H1 (cell line): ENCODE measurements around the gene ZNF776. TPM values are rescaled to one million over a fixed set of nuclear protein-coding genes. Genes with fewer than 3 reads are reported as not detected.
"Not testable (repeated sequence)": the region's sequence is repeated elsewhere in the genome, so short reads cannot be mapped to it uniquely, and the experiment has no call there.

Source experiments
- CTCF ChIA-PET: fragments of 300-600 bp; sonication (Branson Sonifier 250); formaldehyde crosslinking; loops from one replicate; lab custom pipeline; 2021; ENCODE audit not compliant: partially characterized antibody; lab: Charles Lee
- POLR2A ChIA-PET: fragments of 300-600 bp; sonication (Branson Sonifier 250); formaldehyde crosslinking; loops from one replicate; lab custom pipeline; 2021; ENCODE audit warnings: inconsistent platforms; ENCODE audit not compliant: partially characterized antibody; lab: Charles Lee
- DNase-seq, 2 experiments: peaks; one replicate each; pipeline versions ENCODE4 v3.0.0 to v3.0.0-alpha.2; 2010 to 2022; ENCODE audit warnings: low spot score in 2 of 2, low read depth in 1 of 2, mixed read lengths in 1 of 2
- FAIRE-seq: peaks from 2 replicates; lab custom pipeline; 2011; peaks lifted over from hg19 to GRCh38; lab: Jason Lieb, UNC
- H2AFZ ChIP-seq: 2 replicates; pipeline ENCODE4 v1.8.1; 2012; ENCODE audit warnings: low read length, inconsistent platforms
- H2AK5ac ChIP-seq: 2 replicates; pipeline ENCODE4 v1.6.1; 2013; ENCODE audit warnings: low read depth, low read length
- H2BK120ac ChIP-seq: replicated peaks from 2 replicates; pipeline ENCODE3; 2013; ENCODE audit warnings: low read depth, low read length, inconsistent platforms
- H2BK12ac ChIP-seq: 2 replicates; pipeline ENCODE4 v1.6.1; 2013; ENCODE audit warnings: low read depth, low read length
- H2BK15ac ChIP-seq: 2 replicates; pipeline ENCODE4 v1.6.1; 2013; ENCODE audit warnings: low read length
- H2BK20ac ChIP-seq: 2 replicates; pipeline ENCODE4 v1.6.1; 2013; ENCODE audit warnings: low read length
- H2BK5ac ChIP-seq: 2 replicates; pipeline ENCODE4 v1.6.1; 2013; ENCODE audit warnings: low read depth, low read length
- H3K14ac ChIP-seq: 2 replicates; pipeline ENCODE4 v1.6.1; 2013; ENCODE audit warnings: inconsistent platforms; ENCODE audit not compliant: insufficient read length
- H3K18ac ChIP-seq: 2 replicates; pipeline ENCODE4 v1.6.1; 2013; ENCODE audit warnings: low read length; ENCODE audit errors: extremely low read depth
- H3K23ac ChIP-seq: 2 replicates; pipeline ENCODE4 v1.6.1; 2013; ENCODE audit warnings: inconsistent platforms; ENCODE audit not compliant: insufficient read length
- H3K23me2 ChIP-seq: 2 replicates; pipeline ENCODE4 v1.6.1; 2013; ENCODE audit warnings: low read depth, low read length
- H3K27ac ChIP-seq: 2 replicates; pipeline ENCODE4 v1.6.1; 2011; ENCODE audit warnings: low read depth, low read length, inconsistent platforms
- H3K27me3 ChIP-seq, 4 experiments: replicated peaks in 1 of 4; 1 replicate in 1 of 4; 2 replicates in 3 of 4; pipeline versions ENCODE4 v1.6.1 to v1.8.1; 2011 to 2013; ENCODE audit warnings: low read length in 3 of 4, mild to moderate bottlenecking in 3 of 4, inconsistent platforms in 2 of 4, mixed read lengths in 2 of 4, moderate library complexity in 1 of 4; ENCODE audit not compliant: control insufficient read depth in 3 of 4, insufficient read depth in 3 of 4; ENCODE audit errors: extremely low read depth in 1 of 4
- H3K36me3 ChIP-seq, 4 experiments: 2 replicates each; pipeline versions ENCODE4 v1.6.1 to v1.8.1; 2011 to 2013; ENCODE audit warnings: mild to moderate bottlenecking in 4 of 4, low read length in 3 of 4, moderate library complexity in 2 of 4, control low read depth in 1 of 4, inconsistent platforms in 1 of 4; ENCODE audit not compliant: insufficient read depth in 4 of 4, control insufficient read depth in 2 of 4
- H3K4ac ChIP-seq: replicated peaks from 2 replicates; pipeline ENCODE3; 2013; ENCODE audit warnings: low read length, low read depth, mixed read lengths, inconsistent platforms; ENCODE audit not compliant: insufficient read length
- H3K4me1 ChIP-seq, 4 experiments: replicated peaks in 1 of 4; 1 replicate in 1 of 4; 2 replicates in 3 of 4; pipeline versions ENCODE4 v1.6.1 to v1.8.1; 2011 to 2013; ENCODE audit warnings: low read length in 3 of 4, inconsistent platforms in 2 of 4, mixed read lengths in 1 of 4; ENCODE audit not compliant: insufficient read depth in 4 of 4, control insufficient read depth in 3 of 4
- H3K4me2 ChIP-seq, 2 experiments: 2 replicates each; pipeline versions ENCODE4 v1.6.1 to v1.8.1; 2011 to 2013; ENCODE audit warnings: low read depth in 2 of 2, low read length in 2 of 2, control low read depth in 1 of 2, inconsistent platforms in 1 of 2, mild to moderate bottlenecking in 1 of 2; ENCODE audit not compliant: insufficient read depth in 1 of 2
- H3K4me3 ChIP-seq, 4 experiments: fragments of 200-600, 300-600 bp in 1 of 4; sonication (generic), shearing (Covaris generic), sonication (Bioruptor Twin) in 1 of 4; 2 replicates each; pipeline versions ENCODE4 v1.5.1 to v1.8.1; 2011 to 2016; ENCODE audit warnings: low read length in 4 of 4, low read depth in 3 of 4, control low read depth in 2 of 4, inconsistent platforms in 2 of 4, mild to moderate bottlenecking in 2 of 4, mixed read lengths in 1 of 4, moderate library complexity in 1 of 4; ENCODE audit not compliant: insufficient read depth in 2 of 4; ENCODE audit errors: extremely low read depth in 1 of 4
- H3K56ac ChIP-seq: replicated peaks from 2 replicates; pipeline ENCODE3; 2013; ENCODE audit warnings: low read depth, mild to moderate bottlenecking, mixed read lengths, low read length, inconsistent platforms; ENCODE audit not compliant: insufficient read length
- H3K79me1 ChIP-seq: 2 replicates; pipeline ENCODE4 v1.6.1; 2013; ENCODE audit warnings: low read depth, low read length, control low read depth
- H3K79me2 ChIP-seq, 2 experiments: 2 replicates each; pipeline versions ENCODE4 v1.6.1 to v1.8.1; 2012 to 2013; ENCODE audit warnings: low read length in 2 of 2, mild to moderate bottlenecking in 2 of 2, inconsistent platforms in 1 of 2; ENCODE audit not compliant: insufficient read depth in 2 of 2, control insufficient read depth in 1 of 2
- H3K9ac ChIP-seq, 4 experiments: replicated peaks in 1 of 4; 1 replicate in 1 of 4; 2 replicates in 3 of 4; pipeline versions ENCODE4 v1.6.1 to v1.8.1; 2011 to 2013; ENCODE audit warnings: low read depth in 3 of 4, low read length in 3 of 4, control low read depth in 2 of 4, mild to moderate bottlenecking in 2 of 4, moderate library complexity in 2 of 4, inconsistent platforms in 1 of 4; ENCODE audit errors: extremely low read depth in 1 of 4
- H3K9me3 ChIP-seq, 2 experiments: 2 replicates each; pipeline versions ENCODE4 v1.6.1 to v1.8.1; 2012 to 2013; ENCODE audit warnings: mild to moderate bottlenecking in 2 of 2, moderate library complexity in 2 of 2, control low read depth in 1 of 2, inconsistent platforms in 1 of 2, low read depth in 1 of 2, low read length in 1 of 2, mixed read lengths in 1 of 2; ENCODE audit not compliant: insufficient read depth in 2 of 2
- H4K20me1 ChIP-seq, 2 experiments: replicated peaks in 1 of 2; 2 replicates each; pipeline versions ENCODE3 to v1.8.1; 2011 to 2013; ENCODE audit warnings: inconsistent platforms in 2 of 2, low read length in 2 of 2, mild to moderate bottlenecking in 1 of 2; ENCODE audit not compliant: insufficient read depth in 2 of 2, control insufficient read depth in 1 of 2
- H4K5ac ChIP-seq: 2 replicates; pipeline ENCODE4 v1.6.1; 2013; ENCODE audit warnings: low read length, low read depth, mixed read lengths, inconsistent platforms; ENCODE audit not compliant: insufficient read length
- H4K8ac ChIP-seq: 2 replicates; pipeline ENCODE4 v1.8.0; 2013; ENCODE audit warnings: mild to moderate bottlenecking, moderate library complexity, low read length, inconsistent platforms; ENCODE audit not compliant: insufficient read depth; ENCODE audit errors: extremely low read depth
- H4K91ac ChIP-seq: replicated peaks from 2 replicates; pipeline ENCODE3; 2013; ENCODE audit warnings: low read length, mixed read lengths, inconsistent platforms; ENCODE audit not compliant: insufficient read length
- WGBS, 2 experiments: shearing (Covaris generic) in 1 of 2; methylation state at CpG; one replicate each; pipeline versions ENCODE4 v1.1.6 to v1.1.7; 2013 to 2015; ENCODE audit warnings: low lambda C conversion rate in 2 of 2, mixed read lengths in 2 of 2, inconsistent platforms in 1 of 2, low coverage in 1 of 2, missing lambda C conversion rate in 1 of 2; ENCODE audit not compliant: insufficient replicate concordance in 2 of 2, insufficient coverage in 1 of 2, insufficient read length in 1 of 2; ENCODE audit errors: extremely low coverage in 1 of 2, missing lambda C conversion rate in 1 of 2; 5-methylcytosine and 5-hydroxymethylcytosine counted together
- polyA plus RNA-seq, 7 experiments: library from polyadenylated mRNA; depleted of rRNA in 3 of 7; stranded (reverse) in 5 of 7; unstranded in 2 of 7; fragments of >200 nt in 5 of 7; fragments of 200-250 nt in 2 of 7; gene quantifications; 1 replicate in 5 of 7; 2 replicates in 1 of 7; 4 replicates in 1 of 7; pipeline versions ENCODE4 v1.2.1 to v1.2.3, GENCODE V29; 2011 to 2013; ENCODE audit warnings: missing spikeins in 2 of 7, mixed read lengths in 2 of 7
- total RNA-seq: library from RNA; stranded (reverse); fragmentation: NEBNext Ultra II Directional; extraction: Animal tissue kit (Norgen Biotek cat#: 25700); gene quantifications from 2 replicates; pipeline ENCODE4 v1.2.1, GENCODE V29; 2021

ZNF776 gene
- total and polyA plus RNA-seq, 2 of the 8 experiments (the other 6 are each of a cell fraction or from before 2014, with no cell fraction given), result 7.8 to 20.5 TPM

DNA sequence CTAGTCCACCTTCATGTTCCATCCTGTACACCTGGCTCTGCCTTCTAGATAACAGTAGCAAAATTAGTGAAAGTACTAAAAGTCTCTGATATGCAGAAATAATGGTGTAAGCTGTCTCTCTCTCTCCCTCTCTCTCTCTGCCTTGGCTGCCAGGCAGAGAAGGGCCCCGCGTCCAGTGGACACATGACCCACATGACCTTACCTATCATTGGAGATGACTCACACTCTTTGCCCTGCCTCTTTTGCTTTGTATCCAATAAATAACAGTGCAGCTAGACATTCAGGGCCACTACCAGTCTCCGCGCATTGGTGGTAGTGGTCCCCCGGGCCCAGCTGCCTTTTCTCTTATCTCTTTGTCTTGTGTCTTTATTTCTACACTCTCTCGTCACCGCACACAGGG, 7.8 kb upstream of the ZNF776 start:
- not testable (repeated sequence) for H2BK120ac ChIP-seq, H3K23ac ChIP-seq, H3K27ac ChIP-seq, H3K36me3 ChIP-seq, H3K4ac ChIP-seq, H4K5ac ChIP-seq, H3K4me3 ChIP-seq, H3K23me2 ChIP-seq, H2AK5ac ChIP-seq, H3K9me3 ChIP-seq, H4K8ac ChIP-seq, H2BK12ac ChIP-seq, FAIRE-seq, H3K14ac ChIP-seq, H4K20me1 ChIP-seq, H3K79me2 ChIP-seq, H3K18ac ChIP-seq, DNase-seq, H3K56ac ChIP-seq, H2BK15ac ChIP-seq, H3K9ac ChIP-seq, H2BK5ac ChIP-seq, H2AFZ ChIP-seq, H3K27me3 ChIP-seq, H3K4me2 ChIP-seq, H4K91ac ChIP-seq, H3K4me1 ChIP-seq, H2BK20ac ChIP-seq, H3K79me1 ChIP-seq
- CTCF ChIA-PET, result interaction anchor here (0.6 to 2.0 kb wide), 8 partner anchors 10 to 165 kb away, joined by 3 to 6 read pairs (median 3); partner anchors contain the start of gene ZNF671
- whole genome bisulfite sequencing, 2 experiments, result 90% methylated on average over 7 of the region's 7 CpGs; no CpG with 5 or more reads in 1 of the 2 experiments
- POLR2A ChIA-PET, result interaction anchor here (1.2 to 1.7 kb wide), 5 partner anchors 30 to 129 kb away, joined by 3 to 9 read pairs (median 5); partner anchors contain the start of gene ZNF154
